Measurements from ENCODE around the gene TNNI2.
A peak's percentile ranks its signal among the peaks of the same experiment; 100 is the strongest.
"Not testable (repeated sequence)": the region's sequence is repeated elsewhere in the genome, so short reads cannot be mapped to it uniquely, and the experiment has no call there.

TNNI2 gene

DNA sequence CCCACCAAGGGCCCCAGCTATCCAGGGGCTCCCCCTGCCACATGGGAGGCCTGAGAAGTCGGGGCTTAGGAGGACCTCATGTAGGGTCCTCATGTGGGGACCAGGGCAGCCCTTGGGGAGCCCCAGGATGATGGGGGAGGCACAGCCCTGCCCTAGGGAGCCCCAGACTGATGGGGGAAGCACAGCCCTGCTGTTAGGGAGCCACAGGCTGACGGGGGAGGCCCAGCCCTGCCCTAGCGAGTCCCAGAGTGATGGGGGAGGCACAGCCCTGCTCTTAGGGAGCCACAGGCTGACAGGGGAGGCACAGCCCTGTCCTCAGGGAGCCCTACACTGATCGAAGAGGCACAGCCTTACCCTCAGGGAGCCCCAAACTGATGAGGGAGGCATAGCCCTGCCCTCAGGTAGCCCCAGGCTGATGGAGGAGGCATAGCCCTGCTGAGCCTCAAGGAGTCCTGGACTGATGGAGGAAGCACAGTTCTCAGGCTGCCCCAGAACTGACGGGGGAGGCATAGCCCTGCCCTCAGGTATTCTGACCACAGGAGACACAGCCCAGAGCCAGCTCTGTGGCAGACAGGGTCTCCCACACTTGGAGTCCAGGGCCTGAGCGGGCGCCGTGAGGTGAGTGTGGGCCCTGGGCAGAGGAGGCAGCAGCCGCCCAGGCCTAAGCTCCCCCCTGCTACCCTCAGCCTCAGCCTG is 42.1 kb downstream of the TNNI2 start:
- ChIA-PET CTCF (interaction anchor here (1.2 to 4.5 kb wide), 7 partner anchors 25 to 270 kb away, joined by 3 to 38 read pairs (median 21); partner anchors contain the start of gene TNNT3), POLR2A (no interaction called here)
- DNase-seq (ENCODE audit: extremely low spot score), result no peak
- TF ChIP-seq, protein P1, sequence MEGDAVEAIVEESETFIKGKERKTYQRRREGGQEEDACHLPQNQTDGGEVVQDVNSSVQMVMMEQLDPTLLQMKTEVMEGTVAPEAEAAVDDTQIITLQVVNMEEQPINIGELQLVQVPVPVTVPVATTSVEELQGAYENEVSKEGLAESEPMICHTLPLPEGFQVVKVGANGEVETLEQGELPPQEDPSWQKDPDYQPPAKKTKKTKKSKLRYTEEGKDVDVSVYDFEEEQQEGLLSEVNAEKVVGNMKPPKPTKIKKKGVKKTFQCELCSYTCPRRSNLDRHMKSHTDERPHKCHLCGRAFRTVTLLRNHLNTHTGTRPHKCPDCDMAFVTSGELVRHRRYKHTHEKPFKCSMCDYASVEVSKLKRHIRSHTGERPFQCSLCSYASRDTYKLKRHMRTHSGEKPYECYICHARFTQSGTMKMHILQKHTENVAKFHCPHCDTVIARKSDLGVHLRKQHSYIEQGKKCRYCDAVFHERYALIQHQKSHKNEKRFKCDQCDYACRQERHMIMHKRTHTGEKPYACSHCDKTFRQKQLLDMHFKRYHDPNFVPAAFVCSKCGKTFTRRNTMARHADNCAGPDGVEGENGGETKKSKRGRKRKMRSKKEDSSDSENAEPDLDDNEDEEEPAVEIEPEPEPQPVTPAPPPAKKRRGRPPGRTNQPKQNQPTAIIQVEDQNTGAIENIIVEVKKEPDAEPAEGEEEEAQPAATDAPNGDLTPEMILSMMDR (IDR thresholded peaks at IDR 0.05; ENCODE audit: control extremely low read depth, extremely low read depth, low read depth, missing control alignments), result no peak

DNA sequence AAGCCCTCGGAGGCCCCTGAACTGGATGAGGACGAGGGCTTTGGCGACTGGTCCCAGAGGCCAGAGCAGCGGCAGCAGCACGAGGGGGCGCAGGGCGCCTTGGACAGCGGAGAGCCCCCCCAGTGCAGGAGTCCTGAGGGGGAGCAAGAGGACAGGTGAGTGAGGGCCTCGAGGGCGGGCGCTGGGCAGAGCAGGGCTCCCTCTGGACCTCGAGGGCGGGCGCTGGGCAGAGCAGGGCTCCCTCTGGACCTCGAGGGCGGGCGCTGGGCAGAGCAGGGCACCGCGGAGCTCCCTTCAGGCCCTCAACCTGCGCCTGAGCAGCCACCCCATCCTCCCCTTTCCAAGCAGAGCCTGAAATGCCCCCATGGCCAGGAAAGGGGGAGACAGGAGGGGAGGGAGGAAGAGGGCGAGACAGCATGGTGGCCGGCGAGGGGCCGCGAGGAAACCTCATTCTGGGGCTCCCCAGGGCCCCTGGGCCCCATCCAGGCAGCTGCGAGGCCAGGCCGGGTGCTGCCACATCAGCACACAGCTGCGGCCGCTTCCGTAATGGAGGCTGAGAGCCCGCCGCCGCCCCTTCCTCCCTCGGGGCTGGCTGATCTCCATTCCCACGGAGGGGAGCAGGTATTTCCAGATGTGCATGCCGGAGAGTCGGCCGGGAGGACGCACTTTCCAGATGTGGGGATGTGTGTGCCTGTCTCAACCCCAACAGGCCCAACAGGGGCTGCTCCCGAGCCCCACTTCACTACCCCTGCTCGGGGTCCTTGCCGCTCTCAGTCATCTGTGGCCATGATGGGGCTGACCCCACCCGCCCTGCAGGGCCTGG is 42.9 kb downstream of the TNNI2 start:
- POLR2A ChIA-PET, result interaction anchor here (0.6 to 0.8 kb wide), 4 partner anchors 9 to 39 kb away, joined by 3 read pairs; partner anchors contain the start of gene PRR33
- TF ChIP-seq, protein P1 (IDR thresholded peaks at IDR 0.05; ENCODE audit: control extremely low read depth, extremely low read depth, low read depth, missing control alignments), result no peak
- DNase-seq (ENCODE audit: extremely low spot score), result no peak
- CTCF ChIA-PET, result interaction anchor here (0.6 to 4.5 kb wide), 48 partner anchors 9 to 273 kb away, joined by 3 to 38 read pairs (median 6); partner anchors contain the start of genes H19, LSP1, MRPL23 and PRR33

DNA sequence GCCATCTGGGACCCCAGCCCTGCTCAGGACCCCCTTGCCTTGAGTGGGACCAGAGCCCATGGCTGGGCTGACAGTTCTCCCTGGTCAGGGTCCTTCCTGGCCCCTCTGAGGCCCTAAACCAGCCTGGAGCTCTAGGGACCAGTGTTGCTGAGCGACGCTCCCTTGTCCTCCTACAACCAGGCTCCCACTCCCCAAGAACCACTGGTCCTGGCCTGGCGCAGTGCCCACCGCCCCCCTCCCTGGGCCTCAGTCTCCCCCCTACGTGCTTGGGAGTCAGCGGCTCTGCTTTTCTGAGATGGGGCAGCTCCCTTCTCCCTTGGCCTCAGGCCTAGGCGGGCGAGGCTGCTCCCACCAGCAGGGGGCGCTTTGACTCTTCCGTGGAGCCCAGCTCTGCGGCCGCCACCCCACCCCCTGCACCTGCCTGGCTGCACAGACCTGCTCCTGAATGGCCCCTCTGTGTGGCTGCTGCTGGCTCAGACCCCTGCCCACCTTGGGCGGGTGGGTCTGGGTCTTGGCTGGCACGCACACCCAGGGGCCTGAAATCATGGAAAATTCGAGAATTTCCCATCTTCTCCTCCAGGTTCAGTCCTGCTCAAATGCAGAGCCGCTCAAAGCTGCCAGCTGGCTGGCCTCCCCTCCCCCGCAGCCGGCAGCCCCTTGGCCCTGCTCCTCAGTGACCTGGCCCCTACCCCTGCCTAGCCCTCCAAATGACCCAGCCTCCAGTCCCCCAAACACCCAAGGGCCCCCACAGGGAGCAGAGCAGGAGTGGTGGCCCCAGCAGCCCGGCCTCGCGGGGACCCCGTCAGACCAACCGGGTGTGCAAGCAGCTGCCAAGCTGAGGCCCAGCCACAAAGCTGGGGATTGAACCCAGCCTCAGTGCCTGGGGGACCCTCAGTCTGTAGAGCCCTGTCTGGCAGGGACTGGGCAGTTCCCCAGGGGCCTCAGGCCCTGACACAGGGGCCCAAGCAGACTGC is 43.8 kb downstream of the TNNI2 start:
- POLR2A ChIA-PET, result interaction anchor here (0.6 to 0.8 kb wide), 2 partner anchors 34 to 38 kb away, joined by 3 read pairs; no protein-coding TSS in a partner anchor
- TF ChIP-seq, protein P1 (IDR thresholded peaks at IDR 0.05; ENCODE audit: control extremely low read depth, extremely low read depth, low read depth, missing control alignments), result peak; percentile 96
- DNase-seq (ENCODE audit: extremely low spot score), result peak; percentile 90
- CTCF ChIA-PET, result interaction anchor here (0.6 to 4.5 kb wide), 49 partner anchors 9 to 272 kb away, joined by 3 to 38 read pairs (median 6); partner anchors contain the start of genes H19, LSP1, MRPL23 and PRR33

DNA sequence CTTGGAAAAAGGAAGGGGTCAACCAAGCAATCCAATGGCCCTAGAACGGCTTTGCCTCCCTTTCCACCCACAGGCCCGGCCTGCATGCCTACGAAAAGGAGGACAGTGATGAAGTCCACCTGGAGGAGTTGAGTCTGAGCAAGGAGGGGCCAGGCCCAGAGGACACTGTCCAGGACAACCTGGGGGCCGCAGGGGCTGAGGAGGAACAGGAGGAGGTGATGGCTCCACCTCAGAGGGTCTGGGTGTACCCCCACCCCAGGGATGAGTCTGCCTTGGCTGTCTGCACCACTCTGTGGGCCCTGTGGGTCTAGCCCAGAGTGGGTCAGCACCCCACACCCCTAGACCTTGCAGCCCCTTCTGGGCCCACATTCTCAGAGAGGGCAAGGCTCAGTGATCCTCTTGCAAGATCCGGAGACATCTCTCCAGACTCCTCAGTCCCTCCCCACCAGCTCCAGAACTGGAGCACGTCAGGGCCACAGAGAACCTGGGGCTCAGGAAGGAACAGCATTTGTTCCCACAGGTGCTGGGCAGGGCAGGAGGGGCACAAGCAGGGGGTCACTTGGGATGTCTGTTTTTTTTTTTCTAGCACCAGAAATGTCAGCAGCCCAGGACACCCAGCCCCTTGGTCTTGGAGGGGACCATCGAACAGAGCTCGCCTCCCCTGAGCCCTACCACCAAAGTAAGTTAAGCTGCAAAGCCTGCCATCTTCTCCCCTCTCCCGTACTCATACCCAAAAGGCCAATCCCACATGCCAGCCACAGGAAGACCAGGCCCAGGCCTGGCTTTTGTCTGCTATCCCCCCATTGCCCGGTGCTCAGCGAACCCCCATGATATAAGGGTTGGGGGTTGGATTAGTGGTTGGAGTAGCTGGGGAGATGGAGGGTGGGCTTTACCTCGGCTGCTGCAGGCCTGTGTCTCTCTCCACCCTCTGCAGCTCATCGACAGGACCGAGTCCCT is 44.8 kb downstream of the TNNI2 start:
- no peak for DNase-seq (ENCODE audit: extremely low spot score)
- TF ChIP-seq, protein P1 (IDR thresholded peaks at IDR 0.05; ENCODE audit: control extremely low read depth, extremely low read depth, low read depth, missing control alignments), result no peak
- ChIA-PET POLR2A (no interaction called here), CTCF (interaction anchor here (1.0 to 4.5 kb wide), 24 partner anchors 8 to 271 kb away, joined by 3 to 38 read pairs (median 10); partner anchors contain the start of genes PRR33 and TNNT3)

DNA sequence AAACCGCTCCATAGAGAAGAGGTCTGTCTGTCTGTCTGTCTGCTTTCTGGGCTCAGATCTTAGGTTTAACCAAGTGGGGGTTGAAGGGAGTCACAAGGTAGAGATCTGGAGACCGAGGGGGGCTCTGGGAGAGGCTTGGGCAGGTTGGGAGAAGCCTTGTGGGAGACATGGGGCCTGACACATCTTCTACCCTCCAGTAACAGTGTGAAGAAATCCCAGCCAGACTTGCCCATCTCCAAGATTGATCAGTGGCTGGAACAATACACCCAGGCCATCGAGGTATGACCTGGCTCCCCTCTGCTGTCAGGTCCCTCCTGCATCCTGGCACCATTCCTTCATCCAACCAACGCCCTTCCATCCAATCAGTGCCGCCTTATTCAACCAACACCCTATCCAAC is 45.5 kb downstream of the TNNI2 start:
- POLR2A ChIA-PET, result no interaction called here
- CTCF ChIA-PET, result interaction anchor here (1.0 to 4.5 kb wide), 4 partner anchors 35 to 116 kb away, joined by 3 to 38 read pairs (median 21); partner anchors contain the start of gene TNNT3
- TF ChIP-seq, protein P1 (IDR thresholded peaks at IDR 0.05; ENCODE audit: control extremely low read depth, extremely low read depth, low read depth, missing control alignments), result no peak
- no peak for DNase-seq (ENCODE audit: extremely low spot score)

DNA sequence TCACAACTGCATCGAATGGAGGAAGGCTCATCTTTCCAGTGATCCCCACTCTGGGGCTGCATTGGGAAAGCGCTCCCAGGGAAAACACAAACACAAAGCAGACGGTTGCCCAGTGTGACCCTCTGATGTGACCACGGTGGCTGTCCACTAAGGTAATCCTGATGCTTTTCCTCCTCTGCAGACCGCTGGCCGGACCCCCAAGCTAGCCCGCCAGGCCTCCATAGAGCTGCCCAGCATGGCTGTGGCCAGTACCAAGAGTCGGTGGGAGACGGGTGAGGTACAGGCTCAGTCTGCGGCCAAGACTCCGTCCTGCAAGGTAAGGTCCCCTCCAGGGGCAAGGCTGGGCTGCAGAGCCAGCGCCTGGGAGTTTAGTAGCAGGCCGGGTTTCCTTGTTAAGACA is 47.8 kb downstream of the TNNI2 start:
- POLR2A ChIA-PET; DNase-seq (ENCODE audit: extremely low spot score); CTCF ChIA-PET: not testable (repeated sequence)

All from GM10248 (cell line).